H1 (cell line): ENCODE data around the gene SIDT1. TPM values are rescaled to one million over a fixed set of nuclear protein-coding genes. Genes with fewer than 3 reads are reported as not detected.

Source experiments
- CTCF ChIA-PET: fragments of 300-600 bp; sonication (Branson Sonifier 250); formaldehyde crosslinking; loops from one replicate; lab custom pipeline; 2021; ENCODE audit not compliant: partially characterized antibody; lab: Charles Lee
- POLR2A ChIA-PET: fragments of 300-600 bp; sonication (Branson Sonifier 250); formaldehyde crosslinking; loops from one replicate; lab custom pipeline; 2021; ENCODE audit warnings: inconsistent platforms; ENCODE audit not compliant: partially characterized antibody; lab: Charles Lee
- DNase-seq, 2 experiments: peaks; one replicate each; pipeline versions ENCODE4 v3.0.0 to v3.0.0-alpha.2; 2010 to 2022; ENCODE audit warnings: low spot score in 2 of 2, low read depth in 1 of 2, mixed read lengths in 1 of 2
- FAIRE-seq: peaks from 2 replicates; lab custom pipeline; 2011; peaks lifted over from hg19 to GRCh38; lab: Jason Lieb, UNC
- H2AFZ ChIP-seq: 2 replicates; pipeline ENCODE4 v1.8.1; 2012; ENCODE audit warnings: low read length, inconsistent platforms
- H2AK5ac ChIP-seq: 2 replicates; pipeline ENCODE4 v1.6.1; 2013; ENCODE audit warnings: low read depth, low read length
- H2BK120ac ChIP-seq: replicated peaks from 2 replicates; pipeline ENCODE3; 2013; ENCODE audit warnings: low read depth, low read length, inconsistent platforms
- H2BK12ac ChIP-seq: 2 replicates; pipeline ENCODE4 v1.6.1; 2013; ENCODE audit warnings: low read depth, low read length
- H2BK15ac ChIP-seq: 2 replicates; pipeline ENCODE4 v1.6.1; 2013; ENCODE audit warnings: low read length
- H2BK20ac ChIP-seq: 2 replicates; pipeline ENCODE4 v1.6.1; 2013; ENCODE audit warnings: low read length
- H2BK5ac ChIP-seq: 2 replicates; pipeline ENCODE4 v1.6.1; 2013; ENCODE audit warnings: low read depth, low read length
- H3K14ac ChIP-seq: 2 replicates; pipeline ENCODE4 v1.6.1; 2013; ENCODE audit warnings: inconsistent platforms; ENCODE audit not compliant: insufficient read length
- H3K18ac ChIP-seq: 2 replicates; pipeline ENCODE4 v1.6.1; 2013; ENCODE audit warnings: low read length; ENCODE audit errors: extremely low read depth
- H3K23ac ChIP-seq: 2 replicates; pipeline ENCODE4 v1.6.1; 2013; ENCODE audit warnings: inconsistent platforms; ENCODE audit not compliant: insufficient read length
- H3K23me2 ChIP-seq: 2 replicates; pipeline ENCODE4 v1.6.1; 2013; ENCODE audit warnings: low read depth, low read length
- H3K27ac ChIP-seq: 2 replicates; pipeline ENCODE4 v1.6.1; 2011; ENCODE audit warnings: low read depth, low read length, inconsistent platforms
- H3K27me3 ChIP-seq, 4 experiments: replicated peaks in 1 of 4; 1 replicate in 1 of 4; 2 replicates in 3 of 4; pipeline versions ENCODE4 v1.6.1 to v1.8.1; 2011 to 2013; ENCODE audit warnings: low read length in 3 of 4, mild to moderate bottlenecking in 3 of 4, inconsistent platforms in 2 of 4, mixed read lengths in 2 of 4, moderate library complexity in 1 of 4; ENCODE audit not compliant: control insufficient read depth in 3 of 4, insufficient read depth in 3 of 4; ENCODE audit errors: extremely low read depth in 1 of 4
- H3K36me3 ChIP-seq, 4 experiments: 2 replicates each; pipeline versions ENCODE4 v1.6.1 to v1.8.1; 2011 to 2013; ENCODE audit warnings: mild to moderate bottlenecking in 4 of 4, low read length in 3 of 4, moderate library complexity in 2 of 4, control low read depth in 1 of 4, inconsistent platforms in 1 of 4; ENCODE audit not compliant: insufficient read depth in 4 of 4, control insufficient read depth in 2 of 4
- H3K4ac ChIP-seq: replicated peaks from 2 replicates; pipeline ENCODE3; 2013; ENCODE audit warnings: low read length, low read depth, mixed read lengths, inconsistent platforms; ENCODE audit not compliant: insufficient read length
- H3K4me1 ChIP-seq, 4 experiments: replicated peaks in 1 of 4; 1 replicate in 1 of 4; 2 replicates in 3 of 4; pipeline versions ENCODE4 v1.6.1 to v1.8.1; 2011 to 2013; ENCODE audit warnings: low read length in 3 of 4, inconsistent platforms in 2 of 4, mixed read lengths in 1 of 4; ENCODE audit not compliant: insufficient read depth in 4 of 4, control insufficient read depth in 3 of 4
- H3K4me2 ChIP-seq, 2 experiments: 2 replicates each; pipeline versions ENCODE4 v1.6.1 to v1.8.1; 2011 to 2013; ENCODE audit warnings: low read depth in 2 of 2, low read length in 2 of 2, control low read depth in 1 of 2, inconsistent platforms in 1 of 2, mild to moderate bottlenecking in 1 of 2; ENCODE audit not compliant: insufficient read depth in 1 of 2
- H3K4me3 ChIP-seq, 4 experiments: fragments of 200-600, 300-600 bp in 1 of 4; sonication (generic), shearing (Covaris generic), sonication (Bioruptor Twin) in 1 of 4; 2 replicates each; pipeline versions ENCODE4 v1.5.1 to v1.8.1; 2011 to 2016; ENCODE audit warnings: low read length in 4 of 4, low read depth in 3 of 4, control low read depth in 2 of 4, inconsistent platforms in 2 of 4, mild to moderate bottlenecking in 2 of 4, mixed read lengths in 1 of 4, moderate library complexity in 1 of 4; ENCODE audit not compliant: insufficient read depth in 2 of 4; ENCODE audit errors: extremely low read depth in 1 of 4
- H3K56ac ChIP-seq: replicated peaks from 2 replicates; pipeline ENCODE3; 2013; ENCODE audit warnings: low read depth, mild to moderate bottlenecking, mixed read lengths, low read length, inconsistent platforms; ENCODE audit not compliant: insufficient read length
- H3K79me1 ChIP-seq: 2 replicates; pipeline ENCODE4 v1.6.1; 2013; ENCODE audit warnings: low read depth, low read length, control low read depth
- H3K79me2 ChIP-seq, 2 experiments: 2 replicates each; pipeline versions ENCODE4 v1.6.1 to v1.8.1; 2012 to 2013; ENCODE audit warnings: low read length in 2 of 2, mild to moderate bottlenecking in 2 of 2, inconsistent platforms in 1 of 2; ENCODE audit not compliant: insufficient read depth in 2 of 2, control insufficient read depth in 1 of 2
- H3K9ac ChIP-seq, 4 experiments: replicated peaks in 1 of 4; 1 replicate in 1 of 4; 2 replicates in 3 of 4; pipeline versions ENCODE4 v1.6.1 to v1.8.1; 2011 to 2013; ENCODE audit warnings: low read depth in 3 of 4, low read length in 3 of 4, control low read depth in 2 of 4, mild to moderate bottlenecking in 2 of 4, moderate library complexity in 2 of 4, inconsistent platforms in 1 of 4; ENCODE audit errors: extremely low read depth in 1 of 4
- H3K9me3 ChIP-seq, 2 experiments: 2 replicates each; pipeline versions ENCODE4 v1.6.1 to v1.8.1; 2012 to 2013; ENCODE audit warnings: mild to moderate bottlenecking in 2 of 2, moderate library complexity in 2 of 2, control low read depth in 1 of 2, inconsistent platforms in 1 of 2, low read depth in 1 of 2, low read length in 1 of 2, mixed read lengths in 1 of 2; ENCODE audit not compliant: insufficient read depth in 2 of 2
- H4K20me1 ChIP-seq, 2 experiments: replicated peaks in 1 of 2; 2 replicates each; pipeline versions ENCODE3 to v1.8.1; 2011 to 2013; ENCODE audit warnings: inconsistent platforms in 2 of 2, low read length in 2 of 2, mild to moderate bottlenecking in 1 of 2; ENCODE audit not compliant: insufficient read depth in 2 of 2, control insufficient read depth in 1 of 2
- H4K5ac ChIP-seq: 2 replicates; pipeline ENCODE4 v1.6.1; 2013; ENCODE audit warnings: low read length, low read depth, mixed read lengths, inconsistent platforms; ENCODE audit not compliant: insufficient read length
- H4K8ac ChIP-seq: 2 replicates; pipeline ENCODE4 v1.8.0; 2013; ENCODE audit warnings: mild to moderate bottlenecking, moderate library complexity, low read length, inconsistent platforms; ENCODE audit not compliant: insufficient read depth; ENCODE audit errors: extremely low read depth
- H4K91ac ChIP-seq: replicated peaks from 2 replicates; pipeline ENCODE3; 2013; ENCODE audit warnings: low read length, mixed read lengths, inconsistent platforms; ENCODE audit not compliant: insufficient read length
- WGBS, 2 experiments: shearing (Covaris generic) in 1 of 2; methylation state at CpG; one replicate each; pipeline versions ENCODE4 v1.1.6 to v1.1.7; 2013 to 2015; ENCODE audit warnings: low lambda C conversion rate in 2 of 2, mixed read lengths in 2 of 2, inconsistent platforms in 1 of 2, low coverage in 1 of 2, missing lambda C conversion rate in 1 of 2; ENCODE audit not compliant: insufficient replicate concordance in 2 of 2, insufficient coverage in 1 of 2, insufficient read length in 1 of 2; ENCODE audit errors: extremely low coverage in 1 of 2, missing lambda C conversion rate in 1 of 2; 5-methylcytosine and 5-hydroxymethylcytosine counted together
- polyA plus RNA-seq, 7 experiments: library from polyadenylated mRNA; depleted of rRNA in 3 of 7; stranded (reverse) in 5 of 7; unstranded in 2 of 7; fragments of >200 nt in 5 of 7; fragments of 200-250 nt in 2 of 7; gene quantifications; 1 replicate in 5 of 7; 2 replicates in 1 of 7; 4 replicates in 1 of 7; pipeline versions ENCODE4 v1.2.1 to v1.2.3, GENCODE V29; 2011 to 2013; ENCODE audit warnings: missing spikeins in 2 of 7, mixed read lengths in 2 of 7
- total RNA-seq: library from RNA; stranded (reverse); fragmentation: NEBNext Ultra II Directional; extraction: Animal tissue kit (Norgen Biotek cat#: 25700); gene quantifications from 2 replicates; pipeline ENCODE4 v1.2.1, GENCODE V29; 2021

SIDT1 gene
- total and polyA plus RNA-seq, 2 of the 8 experiments (the other 6 are each of a cell fraction or from before 2014, with no cell fraction given) = 0.06 TPM; not detected in 1

DNA sequence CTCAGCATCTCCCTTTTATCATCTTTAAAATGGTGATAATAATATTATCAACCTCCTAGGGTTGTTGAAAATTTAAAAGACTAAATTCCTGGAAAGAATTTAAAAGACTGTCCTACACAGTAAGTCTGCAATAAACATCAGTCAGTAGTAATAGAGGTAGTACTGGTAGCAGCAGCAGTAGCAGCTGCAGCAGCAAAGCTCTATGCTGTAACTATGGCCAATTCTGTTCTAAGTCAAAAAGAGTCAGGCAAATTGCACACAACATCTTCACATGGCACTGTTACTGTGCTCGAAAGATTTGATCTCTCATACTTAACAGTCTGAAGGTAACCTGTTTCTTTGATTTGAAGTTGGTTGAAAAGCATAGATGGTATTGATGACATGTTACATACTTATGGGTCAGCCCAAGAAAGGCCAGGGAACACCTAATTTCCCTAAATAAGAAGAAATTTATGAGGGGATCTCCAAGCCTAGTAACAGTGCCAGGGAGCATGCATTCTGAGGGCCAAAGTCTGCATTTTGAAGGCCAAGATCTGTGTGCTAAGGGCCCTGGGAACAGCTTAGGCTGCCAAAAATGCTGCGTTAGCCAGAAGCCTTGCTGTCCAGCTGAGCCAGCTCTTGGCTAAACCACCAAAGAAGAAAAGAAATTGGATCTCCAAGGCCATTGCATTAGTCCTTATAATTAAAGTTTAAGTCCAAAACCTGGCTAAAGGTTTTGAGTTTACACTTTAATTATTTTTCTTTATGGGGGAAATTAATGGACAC is 68.2 kb downstream of the SIDT1 start:
- Histone ChIP-seq H2BK5ac (no peak overlapping the region), H3K36me3 (no peaks in the 10 kb centered on the region), H4K20me1 (no peaks in the 10 kb centered on the region), H2BK20ac (no peak overlapping the region), H3K4me1 (peaks cover 0 to 2% (median 0%) of the 10 kb centered on the region in 4 experiments; a peak in 1 of 7 replicates), H4K91ac (no peak overlapping the region), H3K9me3 (no peaks in the 10 kb centered on the region), H3K18ac (no peak overlapping the region), H4K5ac (no peak overlapping the region), H3K4ac (no peak overlapping the region), H3K4me3 (no peak overlapping the region), H2BK12ac (no peak overlapping the region), H3K23ac (no peak overlapping the region), H3K27ac (no peak overlapping the region), H3K79me2 (no peaks in the 10 kb centered on the region), H3K4me2 (no peak overlapping the region), H2AFZ (no peak overlapping the region), H4K8ac (no peak overlapping the region), H3K23me2 (no peaks in the 10 kb centered on the region), H3K56ac (no peak overlapping the region), H2BK120ac (no peak overlapping the region), H3K79me1 (no peaks in the 10 kb centered on the region), H2BK15ac (no peak overlapping the region), H3K14ac (no peak overlapping the region), H2AK5ac (no peak overlapping the region), H3K27me3 (no peaks in the 10 kb centered on the region), H3K9ac (no peak overlapping the region)
- WGBS, 2 experiments = 89% methylated on average over 2 of the region's 2 CpGs; no CpG with 5 or more reads in 1 of the 2 experiments
- ChIA-PET POLR2A (no interaction called here), CTCF (interaction anchor here (1.4 to 1.9 kb wide), 3 partner anchors 11 to 28 kb away, joined by 3 to 5 read pairs (median 3); no protein-coding TSS in a partner anchor)
- FAIRE-seq (no peak), DNase-seq (no peak)
